H9 (cell line): ENCODE results near the gene FRZB. TPM values are rescaled to one million over a fixed set of nuclear protein-coding genes. Genes with fewer than 3 reads are reported as not detected.

ENCODE experiments used
- DNase-seq: peaks from one replicate; pipeline ENCODE4 v3.0.0-alpha.2; 2017
- H2AFZ ChIP-seq: one replicate; pipeline ENCODE4 v1.6.1; 2013; ENCODE audit warnings: mild to moderate bottlenecking, low read length, control low read depth, moderate library complexity
- H2AK5ac ChIP-seq: 2 replicates; pipeline ENCODE4 v1.6.1; 2013; ENCODE audit warnings: low read length, control low read depth, mixed read lengths; ENCODE audit not compliant: insufficient read length
- H2BK120ac ChIP-seq: one replicate; pipeline ENCODE4 v1.6.1; 2013; ENCODE audit warnings: low read depth, mild to moderate bottlenecking, low read length, control low read depth, inconsistent platforms; ENCODE audit not compliant: poor library complexity, severe bottlenecking
- H2BK12ac ChIP-seq: 2 replicates; pipeline ENCODE4 v1.6.1; 2013; ENCODE audit warnings: low read length, control low read depth, mixed read lengths, low read depth; ENCODE audit not compliant: insufficient read length
- H2BK15ac ChIP-seq: 2 replicates; pipeline ENCODE4 v1.6.1; 2013; ENCODE audit warnings: low read depth, low read length, control low read depth
- H2BK20ac ChIP-seq: one replicate; pipeline ENCODE4 v1.6.1; 2013; ENCODE audit warnings: low read depth, mild to moderate bottlenecking, low read length, control low read depth, inconsistent platforms; ENCODE audit not compliant: poor library complexity, severe bottlenecking
- H2BK5ac ChIP-seq: 2 replicates; pipeline ENCODE4 v1.6.1; 2013; ENCODE audit warnings: low read length, control low read depth, mixed read lengths; ENCODE audit not compliant: insufficient read length
- H3K14ac ChIP-seq: 2 replicates; pipeline ENCODE4 v1.6.1; 2013; ENCODE audit warnings: low read length, control low read depth; ENCODE audit not compliant: insufficient read depth
- H3K18ac ChIP-seq: 2 replicates; pipeline ENCODE4 v1.6.1; 2013; ENCODE audit warnings: low read depth, mild to moderate bottlenecking, mixed read lengths, low read length, control low read depth; ENCODE audit not compliant: insufficient read length
- H3K23ac ChIP-seq: 2 replicates; pipeline ENCODE4 v1.6.1; 2013; ENCODE audit warnings: low read length, control low read depth, mixed read lengths, low read depth; ENCODE audit not compliant: insufficient read length
- H3K23me2 ChIP-seq: 2 replicates; pipeline ENCODE4 v1.6.1; 2013; ENCODE audit warnings: low read depth, mild to moderate bottlenecking, mixed read lengths, low read length, control low read depth; ENCODE audit not compliant: insufficient read length, poor library complexity, severe bottlenecking
- H3K27ac ChIP-seq: 2 replicates; pipeline ENCODE4 v1.5.1; 2013; ENCODE audit warnings: low read length, control low read depth, mixed read lengths, low read depth; ENCODE audit not compliant: insufficient read length
- H3K27me3 ChIP-seq: 2 replicates; pipeline ENCODE4 v1.6.1; 2013; ENCODE audit warnings: low read length, control low read depth, inconsistent platforms; ENCODE audit not compliant: insufficient read depth
- H3K4ac ChIP-seq: 2 replicates; pipeline ENCODE4 v1.6.1; 2013; ENCODE audit warnings: low read depth, mild to moderate bottlenecking, control low read depth, inconsistent platforms, low read length, moderate library complexity
- H3K4me1 ChIP-seq: 2 replicates; pipeline ENCODE4 v1.6.1; 2013; ENCODE audit warnings: low read length, control low read depth, inconsistent platforms; ENCODE audit not compliant: insufficient read depth
- H3K4me2 ChIP-seq: 2 replicates; pipeline ENCODE4 v1.6.1; 2013; ENCODE audit warnings: low read length, control low read depth, mixed read lengths; ENCODE audit not compliant: insufficient read length, insufficient read depth
- H3K56ac ChIP-seq: 2 replicates; pipeline ENCODE4 v1.6.1; 2013; ENCODE audit warnings: low read depth, mild to moderate bottlenecking, mixed read lengths, low read length, control low read depth; ENCODE audit not compliant: insufficient read length
- H3K79me1 ChIP-seq: 2 replicates; pipeline ENCODE4 v1.6.1; 2013; ENCODE audit warnings: low read depth, mild to moderate bottlenecking, moderate library complexity, low read length, control low read depth, inconsistent platforms; ENCODE audit not compliant: insufficient read depth, poor library complexity, severe bottlenecking
- H3K79me2 ChIP-seq: 2 replicates; pipeline ENCODE4 v1.6.1; 2013; ENCODE audit warnings: low read length, control low read depth, inconsistent platforms; ENCODE audit not compliant: insufficient read depth
- H3K9ac ChIP-seq: 2 replicates; pipeline ENCODE4 v1.6.1; 2013; ENCODE audit warnings: low read length, control low read depth, mixed read lengths; ENCODE audit not compliant: insufficient read length; ENCODE audit errors: extremely low read depth
- H3K9me3 ChIP-seq: one replicate; pipeline ENCODE4 v1.6.1; 2013; ENCODE audit warnings: low read depth, low read length, inconsistent platforms; ENCODE audit not compliant: control insufficient read depth
- H3T11ph ChIP-seq: one replicate; pipeline ENCODE4 v1.6.1; 2013; ENCODE audit warnings: mild to moderate bottlenecking, low read length, control low read depth, inconsistent platforms
- H4K20me1 ChIP-seq: one replicate; pipeline ENCODE4 v1.6.1; 2013; ENCODE audit not compliant: control insufficient read depth, insufficient read length, insufficient read depth
- H4K5ac ChIP-seq: 2 replicates; pipeline ENCODE4 v1.6.1; 2013; ENCODE audit warnings: low read depth, mild to moderate bottlenecking, mixed read lengths, low read length, control low read depth; ENCODE audit not compliant: insufficient read length
- H4K8ac ChIP-seq: replicated peaks from 2 replicates; pipeline ENCODE4 v1.6.1; 2013; ENCODE audit warnings: low read length, control low read depth, mixed read lengths, low read depth; ENCODE audit not compliant: insufficient read length
- H4K91ac ChIP-seq: 2 replicates; pipeline ENCODE4 v1.6.1; 2013; ENCODE audit warnings: low read depth, mild to moderate bottlenecking, moderate library complexity, mixed read lengths, low read length, control low read depth; ENCODE audit not compliant: insufficient read length
- H3K27ac Mint-ChIP-seq, 3 experiments: 2 replicates in 2 of 3; 3 replicates in 1 of 3; pipeline ENCODE4 v1.8.0; 2020 to 2021; ENCODE audit warnings: mixed read lengths in 3 of 3, mild to moderate bottlenecking in 1 of 3, moderate library complexity in 1 of 3
- H3K27me3 Mint-ChIP-seq: 2 replicates; pipeline ENCODE4 v1.8.0; 2021; ENCODE audit warnings: low read depth, mild to moderate bottlenecking, moderate library complexity, mixed read lengths
- H3K36me3 Mint-ChIP-seq, 3 experiments: 2 replicates in 2 of 3; 3 replicates in 1 of 3; pipeline ENCODE4 v1.8.0; 2020 to 2021; ENCODE audit warnings: low read depth in 3 of 3, mixed read lengths in 3 of 3; ENCODE audit not compliant: insufficient read depth in 1 of 3
- H3K4me1 Mint-ChIP-seq, 2 experiments: 2 replicates each; pipeline ENCODE4 v1.8.0; 2020; ENCODE audit warnings: mixed read lengths in 2 of 2
- H3K4me3 Mint-ChIP-seq, 2 experiments: 2 replicates in 1 of 2; 3 replicates in 1 of 2; pipeline ENCODE4 v1.8.0; 2020 to 2021; ENCODE audit warnings: mild to moderate bottlenecking in 2 of 2, mixed read lengths in 2 of 2, moderate library complexity in 1 of 2
- H3K9me3 Mint-ChIP-seq, 2 experiments: 2 replicates in 1 of 2; 3 replicates in 1 of 2; pipeline ENCODE4 v1.8.0; 2020; ENCODE audit warnings: mild to moderate bottlenecking in 2 of 2, mixed read lengths in 2 of 2, moderate library complexity in 1 of 2
- CTCF ChIP-seq: fragments of 200-600 bp; sonication (generic); conservative IDR thresholded peaks from 3 replicates; pipeline ENCODE4 v1.8.0; 2021; ENCODE audit warnings: antibody characterized with exemption, mild to moderate bottlenecking
- WGBS: extraction: QIAGEN DNeasy Blood & Tissue Kit; methylation state at CpG from one replicate; pipeline ENCODE4 v1.1.7; 2013; ENCODE audit warnings: missing lambda C conversion rate, low lambda C conversion rate, mixed read lengths; ENCODE audit not compliant: insufficient read length; ENCODE audit errors: extremely low coverage; 5-methylcytosine and 5-hydroxymethylcytosine counted together
- total RNA-seq: library from RNA; stranded (reverse); gene quantifications from 2 replicates; pipeline ENCODE4 v1.2.1, GENCODE V29; 2021

Gene FRZB
- total RNA-seq, 1 experiment from 2014 or later: 1.1 TPM

- H2AK5ac ChIP-seq: no peak overlapping the region
- no peak overlapping the region for H3K23ac ChIP-seq
- H2BK5ac ChIP-seq: no peak overlapping the region
- no peak for DNase-seq
- no peak overlapping the region for H2BK20ac ChIP-seq
- no peaks in the 10 kb centered on the region for H3K79me1 ChIP-seq
- no peak overlapping the region for H2BK120ac ChIP-seq
- no peak overlapping the region for H3K14ac ChIP-seq
- H3K27ac Mint-ChIP-seq: no peak overlapping the region
- H2BK12ac ChIP-seq: no peak overlapping the region
- H3K18ac ChIP-seq: no peak overlapping the region
- H3T11ph ChIP-seq: no peak overlapping the region
- peaks cover 3 to 4% of the 10 kb centered on the region in 2 experiments; a peak in 2 of 4 replicates for H3K4me1 Mint-ChIP-seq
- H3K4me1 ChIP-seq: no peaks in the 10 kb centered on the region
- H3K4me2 ChIP-seq: no peak overlapping the region
- no peak overlapping the region for H4K5ac ChIP-seq
- H2AFZ ChIP-seq: no peak overlapping the region
- H2BK15ac ChIP-seq: no peak overlapping the region
- H3K27ac ChIP-seq: no peak overlapping the region
- H3K23me2 ChIP-seq: no peaks in the 10 kb centered on the region
- peaks cover 3% of the 10 kb centered on the region for H3K27me3 Mint-ChIP-seq
- H4K91ac ChIP-seq: no peak overlapping the region
- TF ChIP-seq CTCF: no peak
- H3K36me3 Mint-ChIP-seq: no peaks in the 10 kb centered on the region
- H3K4me3 Mint-ChIP-seq: no peak overlapping the region
- no peak overlapping the region for H4K8ac ChIP-seq
- H3K9ac ChIP-seq: no peak overlapping the region
- no peaks in the 10 kb centered on the region for H3K79me2 ChIP-seq
- H4K20me1 ChIP-seq: no peaks in the 10 kb centered on the region
- no peak overlapping the region for H3K4ac ChIP-seq
- no peaks in the 10 kb centered on the region for H3K27me3 ChIP-seq
- H3K56ac ChIP-seq: no peak overlapping the region
- H3K9me3 ChIP-seq: no peaks in the 10 kb centered on the region
- no peaks in the 10 kb centered on the region; a peak in 1 of 5 replicates for H3K9me3 Mint-ChIP-seq
- WGBS: no CpG with 5 or more reads among the region's 3 CpGs
These were observed 56.4 kb downstream of the FRZB start for GRCh38 chr2:182810087-182810486.
